Liver (tissue), 9 donors: Measurements from ENCODE around the gene GSE1. TPM values are rescaled to one million over a fixed set of nuclear protein-coding genes. Genes with fewer than 3 reads are reported as not detected.

Experiments used
- DNase-seq: peaks from one replicate; pipeline ENCODE4 v3.0.0-alpha.2; 2017; ENCODE audit warnings: low spot score
- H3K27ac ChIP-seq, 2 donors: one replicate each; pipeline ENCODE4 v1.7.0; 2013; ENCODE audit warnings: inconsistent platforms in 2 of 2, low read length in 2 of 2, control low read depth in 1 of 2, low read depth in 1 of 2, mild to moderate bottlenecking in 1 of 2
- H3K27me3 ChIP-seq, 4 donors: one replicate each; pipeline versions ENCODE4 v1.6.1 to v1.7.0; 2013; ENCODE audit warnings: low read length in 3 of 4, inconsistent platforms in 1 of 4, mild to moderate bottlenecking in 1 of 4, moderate library complexity in 1 of 4; ENCODE audit not compliant: control insufficient read depth in 4 of 4, insufficient read depth in 4 of 4
- H3K36me3 ChIP-seq, 4 donors: one replicate each; pipeline versions ENCODE4 v1.6.1 to v1.7.0; 2013; ENCODE audit warnings: low read length in 3 of 4, mild to moderate bottlenecking in 3 of 4, low read depth in 1 of 4, moderate library complexity in 1 of 4; ENCODE audit not compliant: control insufficient read depth in 4 of 4, insufficient read depth in 3 of 4
- H3K4me1 ChIP-seq, 4 donors: one replicate each; pipeline versions ENCODE4 v1.6.1 to v1.7.0; 2013; ENCODE audit warnings: low read length in 3 of 4, mild to moderate bottlenecking in 3 of 4, moderate library complexity in 1 of 4; ENCODE audit not compliant: control insufficient read depth in 4 of 4, insufficient read depth in 4 of 4
- H3K4me3 ChIP-seq, 3 donors: one replicate each; pipeline versions ENCODE4 v1.6.1 to v1.7.0; 2013; ENCODE audit warnings: low read length in 3 of 3, control low read depth in 1 of 3, low read depth in 1 of 3, mild to moderate bottlenecking in 1 of 3
- H3K9ac ChIP-seq, 2 donors: one replicate each; pipeline ENCODE4 v1.7.0; 2013; ENCODE audit warnings: low read length in 2 of 2, mild to moderate bottlenecking in 2 of 2, moderate library complexity in 2 of 2, control low read depth in 1 of 2, low read depth in 1 of 2
- H3K9me3 ChIP-seq, 4 donors: one replicate each; pipeline versions ENCODE4 v1.6.1 to v1.7.0; 2013; ENCODE audit warnings: low read length in 3 of 4; ENCODE audit not compliant: control insufficient read depth in 4 of 4
- EGR1 ChIP-seq, 2 donors: IDR thresholded peaks; 2 replicates each; pipeline ENCODE4 v1.6.1; 2016 to 2018; ENCODE audit warnings: antibody characterized with exemption in 2 of 2, low read depth in 2 of 2
- FOXA2 ChIP-seq: IDR thresholded peaks from 2 replicates; pipeline ENCODE4 v1.6.1; 2016; ENCODE audit warnings: antibody characterized with exemption
- HNF4A ChIP-seq, 2 donors: conservative IDR thresholded peaks; 2 replicates each; pipeline ENCODE4 v1.6.1; 2016; ENCODE audit warnings: antibody characterized with exemption in 2 of 2, mild to moderate bottlenecking in 2 of 2
- HNF4G ChIP-seq: IDR thresholded peaks from 2 replicates; pipeline ENCODE4 v1.6.1; 2016; ENCODE audit warnings: antibody characterized with exemption
- JUND ChIP-seq, 2 donors: IDR thresholded peaks; 2 replicates each; pipeline ENCODE4 v1.6.1; 2016; ENCODE audit warnings: antibody characterized with exemption in 2 of 2
- NR2F2 ChIP-seq: IDR thresholded peaks from 2 replicates; pipeline ENCODE4 v1.6.1; 2016; ENCODE audit warnings: antibody characterized with exemption
- RAD21 ChIP-seq, 2 donors: IDR thresholded peaks; 2 replicates each; pipeline ENCODE4 v1.6.1; 2016; ENCODE audit warnings: antibody characterized with exemption in 2 of 2, mild to moderate bottlenecking in 2 of 2
- RXRA ChIP-seq, 2 donors: IDR thresholded peaks; 2 replicates each; pipeline ENCODE4 v1.6.1; 2017 to 2018; ENCODE audit warnings: antibody characterized with exemption in 2 of 2, mild to moderate bottlenecking in 1 of 2
- SP1 ChIP-seq: IDR thresholded peaks from 2 replicates; pipeline ENCODE4 v1.6.1; 2018; ENCODE audit warnings: antibody characterized with exemption, mild to moderate bottlenecking
- TAF1 ChIP-seq: conservative IDR thresholded peaks from 2 replicates; pipeline ENCODE4 v1.6.1; 2016; ENCODE audit warnings: antibody characterized with exemption, mild to moderate bottlenecking
- YY1 ChIP-seq: IDR thresholded peaks from 2 replicates; pipeline ENCODE4 v1.6.1; 2016; ENCODE audit warnings: antibody characterized with exemption, mild to moderate bottlenecking
- WGBS: extraction: QIAGEN DNeasy Blood & Tissue Kit; methylation state at CpG from one replicate; pipeline ENCODE4 v1.1.7; 2013; 5-methylcytosine and 5-hydroxymethylcytosine counted together
- polyA plus RNA-seq, 2 donors: library from polyadenylated mRNA; stranded (reverse) in 1 of 2; unstranded in 1 of 2; fragments of 200-250 nt in 1 of 2; fragments of >200 nt in 1 of 2; fragmentation: Nextera tagmentation in 1 of 2; extraction: Ambion mirVana in 1 of 2; gene quantifications; one replicate each; pipeline versions ENCODE4 v1.2.1 to v1.2.3, GENCODE V29; 2013 to 2015
- total RNA-seq, 2 donors: library from RNA; depleted of rRNA; stranded (reverse); fragments of >200 nt; gene quantifications; one replicate each; pipeline ENCODE4 v1.2.3, GENCODE V29; 2014
- TF ChIP-seq, protein P1 (sequence below): IDR thresholded peaks from 2 replicates; pipeline ENCODE4 v1.6.1; 2016; ENCODE audit warnings: antibody characterized with exemption, mild to moderate bottlenecking
- TF ChIP-seq, protein P2 (sequence below): IDR thresholded peaks from 2 replicates; pipeline ENCODE4 v1.6.1; 2016; ENCODE audit warnings: antibody characterized with exemption
- TF ChIP-seq, protein P3 (sequence below): IDR thresholded peaks from 2 replicates; pipeline ENCODE4 v1.6.1; 2016; ENCODE audit warnings: antibody characterized with exemption
- TF ChIP-seq, protein P4 (sequence below): IDR thresholded peaks from 2 replicates; pipeline ENCODE4 v1.6.1; 2016; ENCODE audit warnings: antibody characterized with exemption
- donor health status: healthy.
- donor health status: healthy.
- donor health status: healthy.
- donor health status: healthy.
- donor health status: healthy.

The GSE1 gene
- total and polyA plus RNA-seq, 4 donors, result 9.9 to 37.7 (median 25.2) TPM

DNA sequence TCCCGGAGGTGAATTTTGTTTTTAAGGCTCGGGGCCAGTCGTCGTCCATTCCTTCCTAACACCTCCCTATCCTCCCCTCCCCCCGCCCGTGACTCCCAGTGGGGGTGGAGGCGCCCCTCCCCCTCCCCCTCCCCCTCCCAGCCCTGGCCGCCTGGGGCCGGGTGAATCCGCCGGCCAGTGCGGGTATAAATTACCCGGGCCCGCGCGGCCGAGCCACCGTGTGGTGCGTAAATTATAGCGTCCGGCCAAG lies 2.0 kb upstream of the GSE1 start:
- Histone ChIP-seq H3K27me3 (no peaks in the 10 kb centered on the region), H3K27ac (peak overlapping the region; percentile 93 to 95), H3K9ac (no peak overlapping the region), H3K4me1 (peaks cover 11 to 51% (median 32%) of the 10 kb centered on the region in 4 donors), H3K4me3 (peak overlapping the region in 1 of 3 donors; percentile 72), H3K9me3 (no peaks in the 10 kb centered on the region), H3K36me3 (no peaks in the 10 kb centered on the region)
- under 1% methylated on average over 21 of the region's 21 CpGs for WGBS
- peak; percentile 64 for DNase-seq
- no peak for TF ChIP-seq YY1
- TF ChIP-seq NR2F2, result no peak
- TF ChIP-seq RAD21 (IDR thresholded peaks at IDR 0.05), result no peak
- no peak for TF ChIP-seq TAF1
- TF ChIP-seq JUND (IDR thresholded peaks at IDR 0.05), result no peak
- TF ChIP-seq, protein P1, sequence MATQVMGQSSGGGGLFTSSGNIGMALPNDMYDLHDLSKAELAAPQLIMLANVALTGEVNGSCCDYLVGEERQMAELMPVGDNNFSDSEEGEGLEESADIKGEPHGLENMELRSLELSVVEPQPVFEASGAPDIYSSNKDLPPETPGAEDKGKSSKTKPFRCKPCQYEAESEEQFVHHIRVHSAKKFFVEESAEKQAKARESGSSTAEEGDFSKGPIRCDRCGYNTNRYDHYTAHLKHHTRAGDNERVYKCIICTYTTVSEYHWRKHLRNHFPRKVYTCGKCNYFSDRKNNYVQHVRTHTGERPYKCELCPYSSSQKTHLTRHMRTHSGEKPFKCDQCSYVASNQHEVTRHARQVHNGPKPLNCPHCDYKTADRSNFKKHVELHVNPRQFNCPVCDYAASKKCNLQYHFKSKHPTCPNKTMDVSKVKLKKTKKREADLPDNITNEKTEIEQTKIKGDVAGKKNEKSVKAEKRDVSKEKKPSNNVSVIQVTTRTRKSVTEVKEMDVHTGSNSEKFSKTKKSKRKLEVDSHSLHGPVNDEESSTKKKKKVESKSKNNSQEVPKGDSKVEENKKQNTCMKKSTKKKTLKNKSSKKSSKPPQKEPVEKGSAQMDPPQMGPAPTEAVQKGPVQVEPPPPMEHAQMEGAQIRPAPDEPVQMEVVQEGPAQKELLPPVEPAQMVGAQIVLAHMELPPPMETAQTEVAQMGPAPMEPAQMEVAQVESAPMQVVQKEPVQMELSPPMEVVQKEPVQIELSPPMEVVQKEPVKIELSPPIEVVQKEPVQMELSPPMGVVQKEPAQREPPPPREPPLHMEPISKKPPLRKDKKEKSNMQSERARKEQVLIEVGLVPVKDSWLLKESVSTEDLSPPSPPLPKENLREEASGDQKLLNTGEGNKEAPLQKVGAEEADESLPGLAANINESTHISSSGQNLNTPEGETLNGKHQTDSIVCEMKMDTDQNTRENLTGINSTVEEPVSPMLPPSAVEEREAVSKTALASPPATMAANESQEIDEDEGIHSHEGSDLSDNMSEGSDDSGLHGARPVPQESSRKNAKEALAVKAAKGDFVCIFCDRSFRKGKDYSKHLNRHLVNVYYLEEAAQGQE, result no peak
- TF ChIP-seq FOXA2, result no peak
- TF ChIP-seq, protein P2, sequence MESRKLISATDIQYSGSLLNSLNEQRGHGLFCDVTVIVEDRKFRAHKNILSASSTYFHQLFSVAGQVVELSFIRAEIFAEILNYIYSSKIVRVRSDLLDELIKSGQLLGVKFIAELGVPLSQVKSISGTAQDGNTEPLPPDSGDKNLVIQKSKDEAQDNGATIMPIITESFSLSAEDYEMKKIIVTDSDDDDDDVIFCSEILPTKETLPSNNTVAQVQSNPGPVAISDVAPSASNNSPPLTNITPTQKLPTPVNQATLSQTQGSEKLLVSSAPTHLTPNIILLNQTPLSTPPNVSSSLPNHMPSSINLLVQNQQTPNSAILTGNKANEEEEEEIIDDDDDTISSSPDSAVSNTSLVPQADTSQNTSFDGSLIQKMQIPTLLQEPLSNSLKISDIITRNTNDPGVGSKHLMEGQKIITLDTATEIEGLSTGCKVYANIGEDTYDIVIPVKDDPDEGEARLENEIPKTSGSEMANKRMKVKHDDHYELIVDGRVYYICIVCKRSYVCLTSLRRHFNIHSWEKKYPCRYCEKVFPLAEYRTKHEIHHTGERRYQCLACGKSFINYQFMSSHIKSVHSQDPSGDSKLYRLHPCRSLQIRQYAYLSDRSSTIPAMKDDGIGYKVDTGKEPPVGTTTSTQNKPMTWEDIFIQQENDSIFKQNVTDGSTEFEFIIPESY, result no peak
- TF ChIP-seq, protein P3, sequence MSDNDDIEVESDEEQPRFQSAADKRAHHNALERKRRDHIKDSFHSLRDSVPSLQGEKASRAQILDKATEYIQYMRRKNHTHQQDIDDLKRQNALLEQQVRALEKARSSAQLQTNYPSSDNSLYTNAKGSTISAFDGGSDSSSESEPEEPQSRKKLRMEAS, result no peak
- TF ChIP-seq HNF4A (conservative IDR thresholded peaks at IDR 0.05), result no peak

DNA sequence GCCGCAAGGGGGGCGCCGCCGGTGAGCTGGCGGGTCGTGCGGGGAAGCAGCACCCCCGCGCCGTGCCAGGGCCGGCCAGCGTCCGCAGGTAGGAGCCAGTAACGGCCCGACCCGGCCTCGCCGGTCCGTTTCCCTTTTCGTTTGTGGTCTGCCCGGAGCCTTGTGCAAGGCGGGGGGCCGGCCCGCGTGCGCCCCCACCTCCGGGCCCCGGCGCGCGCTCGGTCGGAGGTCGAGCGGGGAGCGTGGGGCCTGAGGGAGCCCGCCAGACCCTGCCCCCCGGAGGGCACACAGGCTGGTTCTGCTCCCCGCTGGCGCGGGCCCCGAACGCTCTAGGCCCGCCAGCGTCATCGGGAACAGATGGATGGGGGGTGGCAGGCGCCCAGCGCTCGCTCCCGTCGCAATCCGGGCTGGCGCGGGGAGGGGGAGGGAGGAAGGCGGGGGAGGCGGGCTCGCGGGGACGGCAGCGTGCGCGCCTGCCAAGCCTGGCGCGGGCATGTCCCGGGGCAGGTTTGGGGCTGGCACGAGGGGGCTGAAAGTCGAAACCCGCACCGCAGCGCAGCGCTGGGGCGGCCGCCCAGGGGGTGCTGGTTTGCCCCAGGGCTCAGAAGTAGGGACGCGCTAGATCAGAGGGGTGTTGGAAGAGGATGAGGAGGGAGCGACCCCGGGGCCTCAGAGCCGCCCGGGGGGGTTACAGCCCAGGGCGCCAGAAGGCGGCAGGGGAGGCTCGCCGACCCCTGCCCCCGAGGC lies 1.5 kb upstream of the GSE1 start:
- Histone ChIP-seq H3K9ac (no peak overlapping the region), H3K27ac (peak overlapping the region; percentile 93 to 95), H3K27me3 (no peaks in the 10 kb centered on the region), H3K4me3 (peak overlapping the region; percentile 18 to 72 (median 47)), H3K36me3 (no peaks in the 10 kb centered on the region), H3K9me3 (no peaks in the 10 kb centered on the region), H3K4me1 (peaks cover 12 to 51% (median 36%) of the 10 kb centered on the region in 4 donors)
- TF ChIP-seq, protein P4, sequence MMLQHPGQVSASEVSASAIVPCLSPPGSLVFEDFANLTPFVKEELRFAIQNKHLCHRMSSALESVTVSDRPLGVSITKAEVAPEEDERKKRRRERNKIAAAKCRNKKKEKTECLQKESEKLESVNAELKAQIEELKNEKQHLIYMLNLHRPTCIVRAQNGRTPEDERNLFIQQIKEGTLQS, result no peak
- no peak for TF ChIP-seq SP1
- TF ChIP-seq YY1, result no peak
- TF ChIP-seq RXRA (IDR thresholded peaks at IDR 0.05), result no peak
- TF ChIP-seq EGR1 (IDR thresholded peaks at IDR 0.05; ENCODE audit: low read depth in 2 of 2), result no peak
- TF ChIP-seq NR2F2, result no peak
- TF ChIP-seq HNF4G, result no peak
- TF ChIP-seq, protein P1, result no peak
- under 1% methylated on average over 84 of the region's 84 CpGs for WGBS
- peak; percentile 66 for DNase-seq
